ENCODE data around the gene HSD11B2. TPM values are rescaled to one million over a fixed set of nuclear protein-coding genes. Genes with fewer than 3 reads are reported as not detected.

HSD11B2 gene
- total and polyA plus RNA-seq, 2 donors (not counting 3 experiments of a cell fraction or from before 2014, with no cell fraction given), result 0.10 TPM; not detected in 1

DNA sequence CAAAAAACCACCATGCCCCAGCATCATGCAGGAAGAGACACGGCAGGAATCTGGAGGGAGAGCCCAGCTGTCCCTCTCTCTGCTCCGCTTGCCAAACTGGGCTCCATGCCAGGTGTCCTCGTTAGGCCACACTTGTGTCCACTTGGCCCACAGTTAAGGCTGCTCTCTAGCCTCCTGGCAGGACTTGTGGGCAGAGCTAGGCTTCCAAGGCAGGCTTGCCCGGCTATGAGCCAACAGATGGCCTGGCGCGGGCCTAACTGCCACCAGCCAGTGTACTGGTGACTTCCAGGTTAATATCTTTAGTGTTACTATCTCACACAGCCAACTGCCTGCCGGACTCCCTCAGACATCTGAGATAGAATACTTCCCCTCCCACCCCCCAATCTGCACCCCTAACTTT lies 39.4 kb downstream of the HSD11B2 start:
- H3K79me2 ChIP-seq (ENCODE audit: control insufficient read depth, insufficient read depth, low read length), result peaks cover 24% of the 10 kb centered on the region
- H3K27me3 ChIP-seq (ENCODE audit: control insufficient read depth in 2 of 2, insufficient read depth in 2 of 2, low read length in 2 of 2), result no peaks in the 10 kb centered on the region
- H3K4me3 ChIP-seq (replicated peaks in 1 of 3; ENCODE audit: insufficient read depth in 1 of 3, low read depth in 1 of 3, low read length in 3 of 3), result no peak overlapping the region
- ChIA-PET POLR2A (no interaction called here), CTCF (interaction anchor here (1.1 to 2.2 kb wide), 4 partner anchors 9 to 44 kb away, joined by 4 to 7 read pairs (median 6); partner anchors contain the start of gene ATP6V0D1)
- H3K27ac ChIP-seq (ENCODE audit: insufficient read depth, low read depth, low read length), result no peak overlapping the region
- H3K4me2 ChIP-seq (ENCODE audit: insufficient read depth, low read length), result no peak overlapping the region
- FAIRE-seq, result no peak
- no peaks in the 10 kb centered on the region for H4K20me1 ChIP-seq (replicated peaks; ENCODE audit: control insufficient read depth, extremely low read depth, insufficient read depth, low read length)
- H3K4me1 ChIP-seq (ENCODE audit: control insufficient read depth, extremely low read depth, insufficient read depth, low read length), result peaks cover 4% of the 10 kb centered on the region
- H3K9me1 ChIP-seq (replicated peaks; ENCODE audit: control insufficient read depth, extremely low read depth, insufficient read depth, low read length), result no peaks in the 10 kb centered on the region
- no peaks in the 10 kb centered on the region for H3K9me3 ChIP-seq (replicated peaks; ENCODE audit: control insufficient read depth, insufficient read depth, low read length)
- intact Hi-C loops (cut with micrococcal nuclease), result no loop called here
- no peak overlapping the region for H3K9ac ChIP-seq (replicated peaks; ENCODE audit: extremely low read depth, insufficient read depth, low read length)
- dilution Hi-C loops (cut with MboI; ENCODE audit: extremely low pct_ligation_motif_present, low sequenced_read_pairs), result no loop called here
- DNase-seq (ENCODE audit: low read depth, low spot score), result no peak
- TF ChIP-seq MYC (IDR thresholded peaks at IDR 0.05; ENCODE audit: low read depth, low read length) (no peak), POLR2A (IDR thresholded peaks at IDR 0.05; ENCODE audit: low read depth, low read length) (no peak), FOS (IDR thresholded peaks at IDR 0.05; ENCODE audit: borderline replicate concordance, insufficient read depth, low read length) (no peak), JUN (IDR thresholded peaks at IDR 0.05; ENCODE audit: borderline replicate concordance, insufficient read depth, insufficient read length, low read depth) (no peak), GATA2 (IDR thresholded peaks at IDR 0.05; ENCODE audit: insufficient read depth, insufficient read length, low read depth, low read length) (no peak), EZH2 (IDR thresholded peaks at IDR 0.05; ENCODE audit: borderline replicate concordance, low read depth, low read length, severe bottlenecking) (no peak)
- TF ChIP-seq, protein P1, sequence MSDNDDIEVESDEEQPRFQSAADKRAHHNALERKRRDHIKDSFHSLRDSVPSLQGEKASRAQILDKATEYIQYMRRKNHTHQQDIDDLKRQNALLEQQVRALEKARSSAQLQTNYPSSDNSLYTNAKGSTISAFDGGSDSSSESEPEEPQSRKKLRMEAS (IDR thresholded peaks at IDR 0.05; ENCODE audit: insufficient read depth, insufficient read length), result no peak
- no peak overlapping the region for H2AFZ ChIP-seq (ENCODE audit: low read depth, low read length)
- no TSS peak for BruUV-seq (replicated peaks)
- no peaks in the 10 kb centered on the region for H3K36me3 ChIP-seq (ENCODE audit: control insufficient read depth in 2 of 2, extremely low read depth in 1 of 2, insufficient read depth in 2 of 2, low read length in 2 of 2)

DNA sequence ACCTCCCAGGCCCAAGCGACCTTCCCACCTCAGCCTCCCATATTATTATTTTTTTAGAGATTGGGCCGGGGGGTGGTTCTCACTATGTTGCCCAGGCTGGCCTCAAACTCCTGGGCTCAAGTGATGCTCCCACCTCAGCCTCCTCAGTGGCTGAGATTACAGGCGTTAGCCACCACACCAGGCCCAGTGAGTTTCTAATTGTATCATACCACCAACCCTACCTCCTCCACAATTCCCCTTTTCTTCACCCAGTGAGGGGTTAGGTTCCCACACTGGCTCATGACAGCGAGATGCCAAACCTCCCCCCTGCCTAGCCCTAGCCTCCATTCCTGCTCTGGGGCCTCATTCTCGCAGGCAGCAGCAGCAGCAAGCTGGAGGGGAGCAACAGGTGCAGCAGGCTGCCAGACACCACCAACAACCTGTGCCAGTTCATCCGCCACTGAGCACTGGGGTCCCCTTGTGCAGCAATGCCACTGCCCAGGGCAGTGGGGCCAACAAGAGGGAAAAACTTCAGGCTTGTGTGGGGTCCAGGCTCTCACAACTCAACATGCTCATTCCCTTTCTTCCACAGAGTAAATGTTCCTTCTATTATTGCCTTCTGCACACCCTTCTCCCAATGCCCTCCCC lies 41.0 kb downstream of the HSD11B2 start:
- H3K4me1 ChIP-seq (ENCODE audit: control insufficient read depth, extremely low read depth, insufficient read depth, low read length), result no peaks in the 10 kb centered on the region
- H4K20me1 ChIP-seq (replicated peaks; ENCODE audit: control insufficient read depth, extremely low read depth, insufficient read depth, low read length), result peaks cover 2% of the 10 kb centered on the region
- BruUV-seq (replicated peaks), result no TSS peak
- H3K9me1 ChIP-seq (replicated peaks; ENCODE audit: control insufficient read depth, extremely low read depth, insufficient read depth, low read length), result no peaks in the 10 kb centered on the region
- no peak for DNase-seq (ENCODE audit: low read depth, low spot score)
- H3K27me3 ChIP-seq (ENCODE audit: control insufficient read depth in 2 of 2, insufficient read depth in 2 of 2, low read length in 2 of 2), result no peaks in the 10 kb centered on the region
- no peaks in the 10 kb centered on the region for H3K36me3 ChIP-seq (ENCODE audit: control insufficient read depth in 2 of 2, extremely low read depth in 1 of 2, insufficient read depth in 2 of 2, low read length in 2 of 2)
- dilution Hi-C loops (cut with MboI; ENCODE audit: extremely low pct_ligation_motif_present, low sequenced_read_pairs) (no loop called here), intact Hi-C loops (cut with micrococcal nuclease) (no loop called here)
- FAIRE-seq, result no peak
- H3K9me3 ChIP-seq (replicated peaks; ENCODE audit: control insufficient read depth, insufficient read depth, low read length), result no peaks in the 10 kb centered on the region
- H2AFZ ChIP-seq (ENCODE audit: low read depth, low read length), result no peak overlapping the region
- TF ChIP-seq POLR2A (IDR thresholded peaks at IDR 0.05; ENCODE audit: low read depth, low read length) (no peak), MYC (IDR thresholded peaks at IDR 0.05; ENCODE audit: low read depth, low read length) (no peak), FOS (IDR thresholded peaks at IDR 0.05; ENCODE audit: borderline replicate concordance, insufficient read depth, low read length) (no peak), JUN (IDR thresholded peaks at IDR 0.05; ENCODE audit: borderline replicate concordance, insufficient read depth, insufficient read length, low read depth) (no peak), POLR2AphosphoS5 (IDR thresholded peaks at IDR 0.05; ENCODE audit: insufficient read depth, low read depth, low read length) (no peak)
- TF ChIP-seq, protein P2, sequence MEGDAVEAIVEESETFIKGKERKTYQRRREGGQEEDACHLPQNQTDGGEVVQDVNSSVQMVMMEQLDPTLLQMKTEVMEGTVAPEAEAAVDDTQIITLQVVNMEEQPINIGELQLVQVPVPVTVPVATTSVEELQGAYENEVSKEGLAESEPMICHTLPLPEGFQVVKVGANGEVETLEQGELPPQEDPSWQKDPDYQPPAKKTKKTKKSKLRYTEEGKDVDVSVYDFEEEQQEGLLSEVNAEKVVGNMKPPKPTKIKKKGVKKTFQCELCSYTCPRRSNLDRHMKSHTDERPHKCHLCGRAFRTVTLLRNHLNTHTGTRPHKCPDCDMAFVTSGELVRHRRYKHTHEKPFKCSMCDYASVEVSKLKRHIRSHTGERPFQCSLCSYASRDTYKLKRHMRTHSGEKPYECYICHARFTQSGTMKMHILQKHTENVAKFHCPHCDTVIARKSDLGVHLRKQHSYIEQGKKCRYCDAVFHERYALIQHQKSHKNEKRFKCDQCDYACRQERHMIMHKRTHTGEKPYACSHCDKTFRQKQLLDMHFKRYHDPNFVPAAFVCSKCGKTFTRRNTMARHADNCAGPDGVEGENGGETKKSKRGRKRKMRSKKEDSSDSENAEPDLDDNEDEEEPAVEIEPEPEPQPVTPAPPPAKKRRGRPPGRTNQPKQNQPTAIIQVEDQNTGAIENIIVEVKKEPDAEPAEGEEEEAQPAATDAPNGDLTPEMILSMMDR (IDR thresholded peaks at IDR 0.05; ENCODE audit: extremely low read depth in 1 of 2, insufficient read depth in 1 of 2, low read depth in 1 of 2, low read length in 2 of 2), result no peak
- TF ChIP-seq, protein P1 (IDR thresholded peaks at IDR 0.05; ENCODE audit: insufficient read depth, insufficient read length), result no peak
- POLR2A ChIA-PET, result no interaction called here
- H3K9ac ChIP-seq (replicated peaks; ENCODE audit: extremely low read depth, insufficient read depth, low read length), result no peak overlapping the region
- CTCF ChIA-PET, result interaction anchor here (1.5 to 2.2 kb wide), 3 partner anchors 9 to 44 kb away, joined by 4 to 7 read pairs (median 6); partner anchors contain the start of gene ATP6V0D1
- H3K79me2 ChIP-seq (ENCODE audit: control insufficient read depth, insufficient read depth, low read length), result peaks cover 30% of the 10 kb centered on the region
- no peak overlapping the region for H3K27ac ChIP-seq (ENCODE audit: insufficient read depth, low read depth, low read length)
- no peak overlapping the region for H3K4me2 ChIP-seq (ENCODE audit: insufficient read depth, low read length)
- no peak overlapping the region for H3K4me3 ChIP-seq (replicated peaks in 1 of 3; ENCODE audit: insufficient read depth in 1 of 3, low read depth in 1 of 3, low read length in 3 of 3)
